HG03159 (cell line): ENCODE measurements around the gene PLIN1.

Experiments used
- ATAC-seq: cut with Tn5 transposase; IDR thresholded peaks from one replicate; pipeline ENCODE4 v1.9.1; 2021; ENCODE audit warnings: mild to moderate bottlenecking, moderate library complexity; ENCODE audit not compliant: unreplicated experiment

PLIN1 gene

DNA sequence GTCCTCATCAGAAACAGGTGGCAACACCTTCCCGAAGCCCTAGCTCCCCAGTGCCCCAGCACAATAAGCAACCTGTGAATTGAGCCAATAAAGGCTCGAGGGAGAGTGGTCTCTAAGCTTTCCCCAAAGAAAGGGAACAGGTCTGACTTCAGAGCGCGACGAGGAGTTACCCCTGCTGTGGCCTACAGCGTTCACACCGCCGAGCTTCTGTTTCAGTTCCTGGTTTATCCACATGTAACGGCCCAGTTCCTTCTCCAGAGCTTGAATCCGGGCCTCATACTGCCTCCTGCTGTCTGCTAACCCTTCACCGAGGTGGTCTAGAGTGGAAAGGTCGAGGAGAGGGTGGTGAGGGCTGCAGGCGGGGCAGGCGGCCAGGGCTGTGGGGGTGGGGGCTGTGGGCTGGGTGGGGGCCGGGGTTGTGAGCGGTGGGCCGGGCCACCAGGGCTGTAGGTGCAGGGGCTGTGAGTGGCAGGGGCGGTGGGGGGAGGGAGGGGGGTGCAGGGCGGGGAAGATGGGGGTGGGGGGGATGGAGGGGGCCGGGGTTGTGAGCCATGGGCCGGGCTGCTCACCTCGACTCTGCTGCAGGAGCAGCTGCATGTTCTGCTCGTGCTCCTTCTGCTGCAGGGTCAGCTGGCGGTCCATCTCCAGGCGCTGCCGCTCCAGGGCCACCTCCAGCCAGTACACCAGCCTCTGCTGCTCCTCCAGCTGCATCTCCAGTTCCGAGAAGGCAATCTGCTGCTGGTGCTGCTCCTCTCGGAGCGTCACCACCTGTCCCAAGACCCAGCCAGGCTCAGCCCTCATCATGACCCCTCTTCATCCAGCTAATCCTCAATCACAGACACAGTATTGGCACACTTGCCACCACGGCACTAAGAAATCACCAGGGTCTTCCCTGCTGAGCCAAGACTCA, 50.1 kb downstream of the PLIN1 start:
- no peak for ATAC-seq

DNA sequence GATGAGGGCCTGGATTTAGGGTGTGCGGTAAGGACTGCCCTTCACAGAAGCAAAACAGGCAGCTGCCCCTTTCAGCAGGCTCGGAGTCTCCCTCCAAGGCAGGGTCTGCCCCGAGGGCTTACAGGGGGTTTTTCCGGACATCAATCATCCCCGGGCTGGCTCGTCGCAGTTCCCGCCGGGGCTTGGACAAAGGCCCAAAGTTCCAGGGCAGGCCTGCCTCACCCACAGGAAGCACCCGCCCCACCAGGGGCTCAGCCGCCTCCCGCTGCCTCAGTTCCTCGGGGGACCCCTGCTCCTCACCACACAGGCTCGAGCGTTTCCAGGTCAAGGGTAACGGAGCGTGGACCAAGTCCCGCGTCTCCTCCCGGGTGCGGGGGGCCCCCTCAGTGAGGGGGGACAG, 50.9 kb downstream of the PLIN1 start:
- ATAC-seq, result no peak

GRCh38 chr15:89627256-89627970, 51.8 kb downstream of the PLIN1 start:
- no peak for ATAC-seq

DNA sequence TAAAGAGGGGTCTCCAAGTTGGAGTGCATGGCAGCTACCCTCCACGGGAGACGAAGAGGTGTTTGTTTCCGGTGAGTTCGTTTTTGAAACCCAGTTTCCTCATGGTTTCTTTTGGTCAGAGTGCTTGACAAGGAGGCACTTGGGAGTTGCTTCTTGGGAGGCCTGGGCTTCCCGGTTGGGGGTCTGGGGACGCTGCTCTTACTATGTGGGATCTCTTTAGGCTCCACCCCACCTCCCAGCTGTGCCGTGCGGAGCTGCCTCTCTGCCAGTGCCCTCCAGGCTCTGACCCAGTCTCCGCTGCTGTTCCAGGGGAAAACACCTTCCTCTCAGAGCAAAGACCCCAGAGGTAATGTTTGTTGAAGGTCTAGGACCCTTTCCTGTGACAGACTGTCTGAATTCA, 53.5 kb downstream of the PLIN1 start:
- no peak for ATAC-seq

- ATAC-seq, result no peak
Observed at GRCh38 chr15:89623165-89623564, 56.0 kb downstream of the PLIN1 start.

DNA sequence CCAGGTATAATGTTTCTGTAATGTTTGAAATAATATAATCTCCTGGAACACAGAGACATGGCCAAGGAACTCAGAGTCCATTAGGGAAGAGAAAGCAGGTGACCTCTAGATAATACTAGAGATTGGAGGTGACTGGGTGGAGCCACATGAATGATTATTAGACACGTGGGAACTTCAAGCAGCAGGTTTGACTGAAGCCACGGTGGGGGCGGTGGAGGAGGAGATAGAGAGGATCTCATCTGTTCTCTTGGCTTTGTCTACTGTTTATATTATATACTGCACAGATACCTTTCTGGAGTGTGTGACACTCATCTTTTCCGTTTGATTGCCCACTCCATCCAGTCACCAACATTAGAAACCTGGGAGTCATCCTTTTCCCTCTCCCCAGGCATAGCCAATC, 57.6 kb downstream of the PLIN1 start:
- no peak for ATAC-seq

DNA sequence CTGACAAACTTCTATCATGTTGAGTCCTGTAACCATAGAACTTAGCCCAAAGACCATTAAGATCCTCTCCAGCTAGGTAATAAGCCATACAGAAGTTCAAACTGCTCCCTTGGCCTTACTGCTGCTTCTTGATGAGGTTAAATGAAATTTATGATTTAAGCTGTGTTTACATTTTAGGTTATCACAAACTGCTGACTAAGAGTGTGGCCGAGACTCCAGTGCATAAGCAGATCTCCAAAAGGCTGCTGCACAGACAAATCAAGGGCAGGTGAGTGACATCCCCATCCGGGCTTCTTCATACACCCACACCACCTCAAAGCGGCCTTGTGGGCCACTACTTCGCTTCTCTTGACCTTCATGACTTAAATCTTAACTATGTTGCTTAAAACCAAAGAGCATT, 62.9 kb downstream of the PLIN1 start:
- ATAC-seq, result no peak

DNA sequence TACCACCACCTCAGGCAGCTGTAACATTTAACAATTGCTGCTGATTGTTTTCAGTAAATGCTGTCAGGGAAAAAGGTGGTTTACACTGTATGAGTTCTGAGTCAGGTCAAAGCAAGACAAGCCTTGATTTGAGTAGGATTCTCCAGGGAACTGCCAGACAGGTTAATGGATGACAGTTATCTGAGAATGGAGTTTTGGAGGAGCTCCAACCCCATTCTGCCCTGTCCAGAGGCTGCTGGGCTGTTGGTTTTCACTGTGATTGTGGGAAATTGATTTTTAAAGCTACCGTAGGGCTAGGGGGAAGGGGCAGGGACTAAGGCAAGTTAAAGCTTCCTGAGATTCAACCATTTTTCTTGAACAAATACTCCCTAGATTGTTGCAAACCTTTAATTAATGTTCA, 64.0 kb downstream of the PLIN1 start:
- no peak for ATAC-seq
